ENCODE data around the gene SHPK. TPM values are rescaled to one million over a fixed set of nuclear protein-coding genes. Genes with fewer than 3 reads are reported as not detected.

The SHPK gene
- total RNA-seq, 2 experiments from 2014 or later: 11.9 to 12.3 TPM

DNA sequence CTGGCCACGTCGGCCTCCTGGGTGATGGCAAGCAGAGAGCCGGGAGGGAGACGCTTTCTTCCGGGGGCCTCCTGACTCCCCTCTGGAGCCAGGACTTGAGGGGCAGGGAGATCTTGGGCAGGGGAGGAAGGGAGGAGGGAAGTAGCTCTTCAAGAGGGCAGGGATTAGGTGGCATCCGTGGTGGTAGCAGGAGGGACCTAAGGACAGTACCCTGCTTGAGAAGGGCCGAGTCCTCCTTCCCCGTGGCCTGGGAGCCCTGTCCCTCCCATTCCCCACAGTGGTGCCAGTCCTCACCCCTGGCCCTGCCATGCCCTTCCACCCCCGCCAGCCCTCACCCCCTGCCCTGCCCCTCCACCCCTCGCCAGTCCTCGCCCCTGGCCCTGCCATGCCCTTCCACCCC is 19.7 kb upstream of the SHPK start:
- H3K4me1 Mint-ChIP-seq: no peaks in the 10 kb centered on the region
- no peaks in the 10 kb centered on the region for H3K27me3 Mint-ChIP-seq
- H3K9me3 Mint-ChIP-seq: no peaks in the 10 kb centered on the region
- no peak overlapping the region for H3K27ac Mint-ChIP-seq
- H3K4me3 Mint-ChIP-seq: no peak overlapping the region
- no peaks in the 10 kb centered on the region for H3K36me3 Mint-ChIP-seq
- DNase-seq: no peak

DNA sequence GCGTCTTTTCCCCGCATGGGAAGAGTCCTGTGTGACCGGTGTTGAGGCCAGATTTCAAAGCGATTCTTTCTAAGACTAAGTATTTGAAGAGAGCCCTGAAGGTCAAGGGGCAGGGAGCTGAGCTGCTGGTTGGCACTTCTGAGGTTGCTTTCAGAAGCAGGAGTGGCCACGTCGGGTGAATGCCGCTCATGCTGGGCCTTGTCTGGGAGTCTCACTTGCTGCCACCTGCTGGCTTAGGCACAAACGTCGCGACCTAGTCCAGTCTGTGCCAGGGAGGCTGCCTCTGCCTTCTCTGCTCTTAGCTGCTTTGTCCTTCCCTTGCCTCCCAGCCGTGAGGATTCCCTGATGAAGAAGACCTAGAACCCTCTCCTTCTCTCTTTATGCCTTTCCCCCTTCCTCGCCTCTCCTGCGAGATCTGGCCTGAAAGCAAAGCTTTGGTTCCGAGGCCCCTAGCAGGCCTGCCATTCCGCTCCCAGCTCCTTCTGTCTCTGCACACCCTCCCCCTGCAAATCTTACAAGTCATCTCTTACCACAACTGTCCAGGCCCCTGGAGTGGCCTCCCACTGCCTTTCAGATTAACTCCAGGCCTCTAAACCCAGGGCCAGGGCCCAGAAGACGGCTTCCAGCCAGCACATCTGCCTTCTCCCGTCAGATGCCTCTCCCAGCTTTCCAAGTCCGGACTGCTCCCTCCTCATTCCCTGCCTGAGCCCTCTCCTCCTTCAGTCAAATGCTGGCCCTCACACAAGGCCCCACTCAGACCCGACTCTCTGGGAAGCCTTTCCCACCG is 11.9 kb upstream of the SHPK start:
- Mint-ChIP-seq H3K36me3 (no peaks in the 10 kb centered on the region), H3K27me3 (no peaks in the 10 kb centered on the region), H3K9me3 (no peaks in the 10 kb centered on the region), H3K27ac (no peak overlapping the region), H3K4me1 (no peaks in the 10 kb centered on the region), H3K4me3 (no peak overlapping the region)
- DNase-seq: peak; percentile 22

DNA sequence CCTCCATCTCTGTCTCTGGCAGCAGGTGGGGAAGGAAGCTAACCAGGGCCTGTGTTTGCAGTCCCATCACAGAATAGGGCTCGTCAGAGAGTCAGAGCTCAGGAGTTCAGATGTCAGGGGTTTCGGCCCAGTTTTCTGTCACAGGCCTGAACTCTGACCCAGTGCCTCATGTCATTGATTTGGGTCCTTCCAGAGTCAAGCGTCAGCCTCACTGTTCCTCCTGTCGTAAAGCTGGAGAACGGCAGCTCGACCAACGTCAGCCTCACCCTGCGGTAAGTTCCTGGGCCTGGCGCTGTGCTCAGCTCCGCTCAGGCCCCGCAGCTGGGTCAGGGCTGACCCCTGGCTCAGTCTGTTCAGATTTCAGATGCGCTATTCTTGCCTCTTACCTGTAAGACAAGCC is 11.2 kb upstream of the SHPK start:
- Mint-ChIP-seq H3K4me3 (no peak overlapping the region), H3K9me3 (no peaks in the 10 kb centered on the region), H3K27me3 (no peaks in the 10 kb centered on the region), H3K36me3 (no peaks in the 10 kb centered on the region), H3K27ac (no peak overlapping the region), H3K4me1 (peaks cover 2% of the 10 kb centered on the region)
- no peak for DNase-seq

GRCh38 chr17:3645310-3645709 is 9.3 kb upstream of the SHPK start:
- H3K27ac Mint-ChIP-seq: no peak overlapping the region

GRCh38 chr17:3643889-3644349 is 7.9 kb upstream of the SHPK start:
- H3K27ac Mint-ChIP-seq: no peak overlapping the region

More at GRCh38 chr17:3645310-3645709, 9.3 kb upstream of the SHPK start:
- H3K4me3 Mint-ChIP-seq: no peak overlapping the region
- no peaks in the 10 kb centered on the region for H3K9me3 Mint-ChIP-seq
- DNase-seq: no peak
- H3K27me3 Mint-ChIP-seq: no peaks in the 10 kb centered on the region
- peaks cover 4% of the 10 kb centered on the region for H3K4me1 Mint-ChIP-seq
- H3K36me3 Mint-ChIP-seq: peaks cover 3% of the 10 kb centered on the region

DNA sequence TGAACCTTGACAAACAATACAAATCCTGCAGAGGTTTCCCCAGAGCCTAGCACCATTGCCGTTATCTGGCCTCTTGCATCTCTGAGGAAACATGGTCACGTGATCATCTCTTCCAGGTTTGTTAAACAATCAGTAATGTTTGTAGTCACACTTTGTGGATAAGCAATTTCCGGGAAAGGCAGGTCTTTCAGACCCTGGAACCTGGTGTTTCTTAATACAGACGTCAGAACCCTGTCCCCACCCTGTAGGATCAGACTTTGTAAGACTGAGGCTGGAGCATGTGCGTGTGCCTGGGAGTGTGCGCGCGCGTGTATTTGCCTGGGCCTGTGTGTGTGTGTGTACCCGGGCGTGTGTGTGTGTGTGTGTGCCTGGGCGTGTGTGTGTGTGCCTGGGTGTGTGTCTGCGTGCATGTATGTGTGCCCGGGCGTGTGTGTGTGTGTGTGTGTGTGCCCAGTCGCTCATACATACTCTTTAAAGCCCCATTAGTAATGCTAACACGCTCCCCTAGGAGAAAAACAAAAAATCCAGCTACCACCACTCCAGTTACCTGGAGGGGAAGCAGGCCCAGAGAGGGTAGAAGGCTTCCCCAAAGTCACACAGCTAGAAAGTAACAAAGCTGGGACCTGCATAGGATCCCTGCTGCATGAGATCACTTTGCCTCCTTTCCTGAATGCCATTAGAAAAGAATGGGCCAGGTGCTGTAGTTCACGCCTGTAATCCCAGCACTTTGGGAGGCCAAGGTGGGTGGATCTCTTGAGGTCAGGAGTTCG is 5.9 kb upstream of the SHPK start:
- H3K9me3 Mint-ChIP-seq: no peaks in the 10 kb centered on the region
- DNase-seq: no peak
- no peaks in the 10 kb centered on the region for H3K27me3 Mint-ChIP-seq
- no peak overlapping the region for H3K27ac Mint-ChIP-seq
- H3K36me3 Mint-ChIP-seq: peaks cover 3% of the 10 kb centered on the region
- no peak overlapping the region for H3K4me3 Mint-ChIP-seq
- peaks cover 23% of the 10 kb centered on the region for H3K4me1 Mint-ChIP-seq

More at GRCh38 chr17:3643889-3644349, 7.9 kb upstream of the SHPK start:
- DNase-seq: no peak
- Mint-ChIP-seq H3K4me3 (no peak overlapping the region), H3K36me3 (peaks cover 3% of the 10 kb centered on the region), H3K27me3 (no peaks in the 10 kb centered on the region), H3K9me3 (no peaks in the 10 kb centered on the region), H3K4me1 (peaks cover 14% of the 10 kb centered on the region)

GRCh38 chr17:3641014-3641413 is 5.0 kb upstream of the SHPK start:
- H3K9me3 Mint-ChIP-seq: no peaks in the 10 kb centered on the region
- peaks cover 23% of the 10 kb centered on the region for H3K4me1 Mint-ChIP-seq
- H3K36me3 Mint-ChIP-seq: peaks cover 3% of the 10 kb centered on the region
- H3K4me3 Mint-ChIP-seq: no peak overlapping the region
- no peak for DNase-seq
- H3K27me3 Mint-ChIP-seq: no peaks in the 10 kb centered on the region
- H3K27ac Mint-ChIP-seq: peak overlapping the region; percentile 54

- H3K27ac Mint-ChIP-seq: peak overlapping the region; percentile 88
- H3K4me3 Mint-ChIP-seq: peak overlapping the region; percentile 60
- peak; percentile 35 for DNase-seq
- H3K36me3 Mint-ChIP-seq: peaks cover 3% of the 10 kb centered on the region
- no peaks in the 10 kb centered on the region for H3K27me3 Mint-ChIP-seq
- H3K9me3 Mint-ChIP-seq: no peaks in the 10 kb centered on the region
- peaks cover 26% of the 10 kb centered on the region for H3K4me1 Mint-ChIP-seq
These were observed 4.0 kb upstream of the SHPK start for GRCh38 chr17:3639981-3640596.

- Mint-ChIP-seq H3K9me3 (no peaks in the 10 kb centered on the region), H3K27me3 (no peaks in the 10 kb centered on the region), H3K36me3 (peaks cover 6% of the 10 kb centered on the region), H3K4me3 (peak overlapping the region; percentile 96), H3K27ac (no peak overlapping the region), H3K4me1 (peaks cover 30% of the 10 kb centered on the region)
- no peak for DNase-seq
These were observed 891 bp upstream of the SHPK start for GRCh38 chr17:3636908-3637373.

DNA sequence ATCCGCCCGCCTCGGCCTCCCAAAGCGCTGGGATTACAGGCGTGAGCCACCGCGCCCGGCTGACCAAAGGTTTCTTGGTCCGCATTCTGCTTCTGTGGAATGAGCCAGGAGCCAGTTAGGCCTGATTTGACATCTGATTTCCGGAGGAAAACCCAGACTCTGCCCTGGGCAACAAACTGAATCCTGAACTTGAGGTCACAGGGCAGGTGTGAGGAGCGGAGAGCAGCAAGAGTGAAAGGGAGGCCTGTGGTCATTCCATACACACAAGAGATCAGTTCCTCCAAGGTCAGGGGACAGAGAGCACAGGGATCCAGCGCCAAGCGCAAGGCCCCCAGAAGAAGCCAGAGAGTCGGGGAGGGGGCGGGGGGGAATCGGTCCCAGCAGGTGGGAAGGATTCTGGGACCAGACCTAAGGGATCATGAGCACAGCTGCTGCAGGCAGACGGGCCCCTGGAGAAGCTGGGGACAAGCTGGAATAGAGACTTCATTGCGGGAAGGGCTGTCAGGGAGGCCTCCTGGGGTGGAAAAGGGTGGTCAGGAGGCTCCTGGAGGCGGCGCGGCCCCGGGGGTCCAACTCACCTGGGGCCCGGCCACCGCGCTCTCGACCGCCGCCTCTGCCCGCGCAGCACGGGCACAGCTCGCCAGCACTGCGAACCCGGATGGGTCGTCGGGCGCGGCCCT is 436 bp downstream of the SHPK start:
- H3K36me3 Mint-ChIP-seq: peaks cover 3% of the 10 kb centered on the region
- DNase-seq: no peak
- peaks cover 30% of the 10 kb centered on the region for H3K4me1 Mint-ChIP-seq
- H3K27ac Mint-ChIP-seq: peak overlapping the region; percentile 68
- no peaks in the 10 kb centered on the region for H3K9me3 Mint-ChIP-seq
- H3K4me3 Mint-ChIP-seq: peak overlapping the region; percentile 96
- H3K27me3 Mint-ChIP-seq: no peaks in the 10 kb centered on the region

DNA sequence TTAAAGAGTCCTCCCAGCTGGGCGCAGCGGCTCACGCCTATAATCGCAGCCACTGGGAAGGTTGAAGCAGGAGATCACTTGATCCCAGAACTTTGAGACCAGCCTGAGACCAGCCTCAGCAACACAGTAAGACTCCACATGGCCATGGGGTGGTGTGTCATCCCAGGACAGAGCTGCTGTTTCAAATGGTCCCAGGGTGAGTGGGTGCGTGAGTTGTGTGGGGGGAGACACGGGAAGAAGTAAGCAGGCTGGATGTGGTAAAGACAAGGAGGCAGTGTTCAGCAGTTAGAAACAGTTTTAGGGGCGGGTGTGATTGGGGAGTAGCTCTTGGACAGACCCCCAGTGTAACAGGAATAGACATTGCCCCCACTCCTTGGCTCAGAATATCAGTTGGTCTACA is 3.8 kb downstream of the SHPK start:
- H3K4me3 Mint-ChIP-seq: no peak overlapping the region
- H3K4me1 Mint-ChIP-seq: peaks cover 12% of the 10 kb centered on the region
- H3K27me3 Mint-ChIP-seq: no peaks in the 10 kb centered on the region
- peaks cover 4% of the 10 kb centered on the region for H3K36me3 Mint-ChIP-seq
- H3K9me3 Mint-ChIP-seq: no peaks in the 10 kb centered on the region
- DNase-seq: no peak
- H3K27ac Mint-ChIP-seq: no peak overlapping the region

- Mint-ChIP-seq H3K36me3 (peaks cover 11% of the 10 kb centered on the region), H3K4me1 (peaks cover 9% of the 10 kb centered on the region), H3K4me3 (no peak overlapping the region), H3K9me3 (no peaks in the 10 kb centered on the region), H3K27me3 (no peaks in the 10 kb centered on the region), H3K27ac (no peak overlapping the region)
- no peak for DNase-seq
These were observed 5.3 kb downstream of the SHPK start for GRCh38 chr17:3630781-3631180.

GRCh38 chr17:3627769-3628167 is 8.3 kb downstream of the SHPK start:
- H3K27ac Mint-ChIP-seq: no peak overlapping the region

DNA sequence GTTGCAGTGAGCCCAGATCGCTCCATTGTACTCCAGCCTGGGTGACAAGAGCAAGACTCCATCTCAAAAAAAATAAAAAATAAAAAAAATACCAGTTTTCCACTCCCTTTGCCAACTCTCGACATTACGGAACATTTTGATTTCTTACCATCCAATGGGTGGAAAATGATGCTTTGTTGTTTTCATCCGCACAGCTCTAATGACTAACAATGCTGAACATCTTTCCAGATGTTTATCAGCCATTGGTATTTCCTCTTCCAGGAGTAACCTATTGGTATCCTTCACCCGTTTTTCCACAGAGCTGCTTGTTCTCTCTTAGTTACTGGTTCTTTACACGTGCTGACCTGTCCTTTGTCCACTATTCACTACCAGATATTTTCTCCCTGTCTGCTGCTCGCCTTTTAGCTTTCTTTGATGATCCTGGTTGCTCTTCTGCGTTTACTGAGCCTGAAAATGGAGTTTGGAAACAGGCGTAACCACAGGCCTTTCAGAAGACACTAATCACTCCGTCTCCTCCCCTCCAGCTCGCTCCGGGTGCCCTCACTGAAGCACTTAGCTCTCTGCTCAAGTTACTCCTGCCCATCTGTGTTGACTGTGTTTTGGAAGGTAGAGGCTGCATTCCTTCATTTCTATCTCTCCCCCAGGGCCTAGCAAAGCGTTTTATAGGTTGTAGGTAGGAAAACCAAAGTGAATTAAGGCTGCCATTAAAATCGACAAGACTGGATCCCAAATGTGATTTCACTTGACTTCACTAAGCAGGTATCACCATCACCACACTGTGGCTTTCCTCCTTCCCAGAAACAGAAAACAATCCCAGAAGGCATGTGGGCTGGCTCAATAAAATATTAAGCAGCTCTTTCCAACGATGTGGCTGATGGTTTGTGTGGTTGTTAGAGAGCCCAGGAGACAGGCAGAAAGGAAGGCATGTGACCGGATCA is 8.9 kb downstream of the SHPK start:
- no peaks in the 10 kb centered on the region for H3K9me3 Mint-ChIP-seq
- no peak overlapping the region for H3K27ac Mint-ChIP-seq
- H3K36me3 Mint-ChIP-seq: peaks cover 8% of the 10 kb centered on the region
- no peak overlapping the region for H3K4me3 Mint-ChIP-seq
- H3K4me1 Mint-ChIP-seq: no peaks in the 10 kb centered on the region
- no peaks in the 10 kb centered on the region for H3K27me3 Mint-ChIP-seq
- no peak for DNase-seq

More at GRCh38 chr17:3627769-3628167, 8.3 kb downstream of the SHPK start:
- no peak for DNase-seq
- Mint-ChIP-seq H3K36me3 (peaks cover 8% of the 10 kb centered on the region), H3K4me1 (no peaks in the 10 kb centered on the region), H3K9me3 (no peaks in the 10 kb centered on the region), H3K4me3 (no peak overlapping the region), H3K27me3 (no peaks in the 10 kb centered on the region)

Measured in activated naive CD8-positive, alpha-beta T cell treated with anti-CD3 and anti-CD28 coated beads for 36 hours (primary cell).